Measurements from ENCODE around the gene ALKBH2.

ALKBH2 gene

DNA sequence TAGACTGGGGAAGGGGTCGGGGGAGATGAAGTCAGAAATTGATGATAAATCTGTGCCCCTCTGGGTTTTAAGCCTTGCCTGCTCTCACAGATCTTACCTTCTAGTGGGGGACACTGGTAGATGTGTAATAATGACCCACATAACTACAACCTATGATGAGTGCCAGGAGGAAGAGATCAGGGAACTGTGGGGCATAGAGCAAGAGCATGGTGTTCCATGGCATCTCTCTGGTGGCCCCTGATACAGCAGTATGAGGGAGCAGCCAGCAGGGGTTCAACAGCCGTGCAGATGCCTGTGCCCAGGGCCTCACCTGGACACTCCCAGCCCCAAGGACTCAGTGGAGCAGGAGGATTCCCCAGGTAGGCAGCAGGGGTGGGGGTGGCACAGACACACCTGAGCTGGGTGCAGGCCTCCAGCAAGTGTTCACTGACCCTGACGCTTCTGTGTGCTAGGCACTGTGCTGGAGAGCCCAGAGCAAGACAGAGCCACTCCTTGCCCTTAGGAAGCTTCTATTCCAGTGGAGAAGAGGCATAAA lies 28.1 kb upstream of the ALKBH2 start:
- H3K4me3 ChIP-seq (ENCODE audit: low read depth, low read length): no peak overlapping the region
- TF ChIP-seq, protein P1, sequence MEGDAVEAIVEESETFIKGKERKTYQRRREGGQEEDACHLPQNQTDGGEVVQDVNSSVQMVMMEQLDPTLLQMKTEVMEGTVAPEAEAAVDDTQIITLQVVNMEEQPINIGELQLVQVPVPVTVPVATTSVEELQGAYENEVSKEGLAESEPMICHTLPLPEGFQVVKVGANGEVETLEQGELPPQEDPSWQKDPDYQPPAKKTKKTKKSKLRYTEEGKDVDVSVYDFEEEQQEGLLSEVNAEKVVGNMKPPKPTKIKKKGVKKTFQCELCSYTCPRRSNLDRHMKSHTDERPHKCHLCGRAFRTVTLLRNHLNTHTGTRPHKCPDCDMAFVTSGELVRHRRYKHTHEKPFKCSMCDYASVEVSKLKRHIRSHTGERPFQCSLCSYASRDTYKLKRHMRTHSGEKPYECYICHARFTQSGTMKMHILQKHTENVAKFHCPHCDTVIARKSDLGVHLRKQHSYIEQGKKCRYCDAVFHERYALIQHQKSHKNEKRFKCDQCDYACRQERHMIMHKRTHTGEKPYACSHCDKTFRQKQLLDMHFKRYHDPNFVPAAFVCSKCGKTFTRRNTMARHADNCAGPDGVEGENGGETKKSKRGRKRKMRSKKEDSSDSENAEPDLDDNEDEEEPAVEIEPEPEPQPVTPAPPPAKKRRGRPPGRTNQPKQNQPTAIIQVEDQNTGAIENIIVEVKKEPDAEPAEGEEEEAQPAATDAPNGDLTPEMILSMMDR (conservative IDR thresholded peaks at IDR 0.05; ENCODE audit: low read depth, low read length): no peak
- no peak for DNase-seq (ENCODE audit: low read depth)

DNA sequence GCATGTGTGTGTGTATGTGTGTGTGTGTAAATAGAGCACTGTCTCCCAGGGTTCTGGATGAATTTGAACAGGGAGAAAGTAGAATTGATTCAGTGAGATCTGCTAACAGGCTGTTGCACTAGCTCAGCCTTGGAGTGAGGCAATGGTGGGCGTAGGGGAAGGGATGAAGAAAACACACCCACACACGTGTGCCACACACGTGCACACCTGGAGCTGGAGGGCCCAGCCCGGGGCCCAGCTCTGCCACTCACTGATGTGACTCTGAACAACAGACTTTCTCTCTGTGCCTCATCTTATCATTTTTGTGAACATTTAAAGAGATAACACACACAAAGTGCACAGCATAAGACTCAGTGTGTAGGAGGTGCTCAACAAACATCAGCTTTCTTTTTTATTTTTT lies 27.3 kb upstream of the ALKBH2 start:
- DNase-seq (ENCODE audit: low read depth): no peak
- no peak overlapping the region for H3K4me3 ChIP-seq (ENCODE audit: low read depth, low read length)
- TF ChIP-seq, protein P1 (conservative IDR thresholded peaks at IDR 0.05; ENCODE audit: low read depth, low read length): no peak

DNA sequence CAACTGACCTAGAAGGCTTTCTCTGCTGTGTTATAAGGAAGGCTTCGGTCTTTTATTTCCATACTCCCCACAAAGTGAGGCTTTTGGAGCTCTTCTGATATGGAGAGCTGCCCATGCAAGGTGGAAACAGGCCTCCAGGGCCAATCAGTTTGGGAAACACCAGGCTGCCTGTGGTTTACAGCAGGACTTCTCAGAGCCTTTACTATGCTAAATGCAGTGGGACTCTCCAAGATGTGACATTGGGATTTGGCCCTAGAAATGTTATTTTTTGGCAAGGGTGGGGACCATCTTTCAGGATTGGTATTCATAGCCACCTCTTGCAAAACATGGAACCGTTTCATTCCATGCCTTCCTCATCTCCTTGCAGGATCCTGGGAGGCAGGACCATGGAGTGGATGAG lies 26.8 kb upstream of the ALKBH2 start:
- TF ChIP-seq, protein P1 (conservative IDR thresholded peaks at IDR 0.05; ENCODE audit: low read depth, low read length): no peak
- DNase-seq (ENCODE audit: low read depth): no peak
- no peak overlapping the region for H3K4me3 ChIP-seq (ENCODE audit: low read depth, low read length)

DNA sequence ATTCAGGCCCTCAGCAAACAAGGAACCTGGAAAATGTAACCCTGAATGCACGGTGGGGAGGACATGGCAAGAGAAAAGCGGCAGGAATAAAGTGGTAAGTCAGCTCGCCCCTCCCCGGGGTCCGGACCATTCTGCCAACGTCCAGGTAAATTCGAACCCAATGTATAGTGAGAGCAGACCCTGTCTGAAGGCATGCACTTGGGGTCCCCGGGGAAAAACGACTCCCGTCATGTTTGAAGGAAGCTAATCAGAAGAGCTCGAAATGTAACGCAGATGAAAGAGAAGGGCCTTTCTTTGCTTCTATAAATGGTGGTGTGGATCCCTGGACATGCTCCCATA lies 23.3 kb upstream of the ALKBH2 start:
- no peak for DNase-seq (ENCODE audit: low read depth)
- TF ChIP-seq, protein P1 (conservative IDR thresholded peaks at IDR 0.05; ENCODE audit: low read depth, low read length): no peak
- H3K4me3 ChIP-seq (ENCODE audit: low read depth, low read length): no peak overlapping the region

DNA sequence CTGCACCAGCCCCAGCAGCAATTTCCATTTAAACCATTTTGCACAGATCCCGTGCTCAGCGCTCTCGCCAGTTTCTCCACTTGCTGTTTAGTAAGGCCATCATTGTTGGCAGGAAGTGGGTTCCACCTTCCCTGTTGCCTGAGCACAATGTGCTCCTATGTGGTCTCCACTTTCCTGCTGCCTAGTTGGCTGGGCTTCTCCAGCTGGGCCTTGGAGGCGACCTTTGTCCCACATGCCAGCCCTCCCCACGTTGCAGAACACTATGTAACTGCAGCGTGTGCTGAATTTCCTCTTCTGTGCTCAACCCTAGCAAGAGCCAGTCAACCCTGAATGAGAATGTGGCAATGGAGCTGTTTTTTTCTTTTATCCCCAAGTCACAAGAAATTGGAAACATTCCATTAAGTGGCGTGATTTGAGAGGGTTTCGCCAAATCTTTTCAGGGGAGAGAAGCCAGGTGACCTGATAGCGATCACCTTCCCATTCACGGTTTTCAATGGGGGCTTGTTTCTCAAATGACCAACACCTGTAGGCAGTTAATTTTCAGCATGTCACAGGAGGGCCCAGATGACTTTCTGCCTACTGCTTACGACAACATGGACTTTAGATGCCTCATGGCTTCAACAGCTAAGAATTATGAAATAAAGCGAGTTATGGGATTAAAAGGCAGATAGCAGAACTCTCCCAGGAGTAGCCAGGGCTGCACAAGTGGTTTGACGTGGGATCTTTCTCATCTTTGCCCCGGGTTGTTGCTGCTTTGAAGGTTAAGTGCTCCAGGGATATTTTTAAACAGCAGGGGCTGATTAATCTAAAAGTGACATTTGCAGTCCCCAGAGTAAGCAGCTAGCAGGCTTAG lies 22.7 kb upstream of the ALKBH2 start, which contains the start of gene ACACB:
TSS of gene ACACB (plus strand) at position 830 of the 853 bp plus-strand sequence. CDS start 22,819 bp downstream, outside the sequence.
- H3K4me3 ChIP-seq (ENCODE audit: low read depth, low read length): no peak within 1 kb of the TSS
- DNase-seq (ENCODE audit: low read depth): peak; percentile 13
- TF ChIP-seq, protein P1 (conservative IDR thresholded peaks at IDR 0.05; ENCODE audit: low read depth, low read length): no peak

DNA sequence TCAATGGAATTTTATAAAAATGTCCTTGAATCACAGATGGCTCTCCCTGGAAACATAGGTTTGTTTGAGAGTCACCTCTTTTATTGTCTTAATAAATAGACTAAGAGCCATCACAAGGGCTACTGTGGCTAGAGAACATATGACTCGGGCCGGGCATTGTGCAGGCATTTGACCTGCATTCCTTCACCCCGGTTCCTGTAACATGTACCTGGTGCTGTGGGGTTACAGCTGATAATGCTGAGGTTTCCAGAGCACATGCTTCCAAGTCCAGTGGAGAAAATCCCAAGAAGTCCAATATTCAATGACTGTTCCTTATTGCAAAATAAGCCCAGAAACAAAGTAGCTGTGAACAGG lies 22.1 kb upstream of the ALKBH2 start:
- no peak overlapping the region for H3K4me3 ChIP-seq (ENCODE audit: low read depth, low read length)
- DNase-seq (ENCODE audit: low read depth): no peak
- TF ChIP-seq, protein P1 (conservative IDR thresholded peaks at IDR 0.05; ENCODE audit: low read depth, low read length): no peak

DNA sequence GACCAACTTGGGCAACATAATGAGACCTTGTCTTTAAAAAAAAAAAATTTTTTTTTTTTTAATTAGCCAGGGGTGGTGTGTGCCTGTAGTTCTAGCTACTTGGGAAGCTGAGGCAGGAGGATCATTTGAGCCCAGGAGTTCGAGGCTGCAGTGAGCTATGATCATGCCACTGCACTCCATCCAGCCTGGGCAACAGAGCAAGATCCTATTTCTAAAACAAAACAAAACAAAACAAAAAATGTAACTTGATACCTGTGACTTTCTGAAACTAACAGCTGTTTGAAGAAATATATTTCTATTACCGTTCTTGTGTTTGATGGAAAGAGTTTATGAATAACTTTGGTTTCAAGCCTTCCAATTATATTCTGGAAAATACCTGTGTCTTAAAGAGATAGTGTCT lies 21.4 kb upstream of the ALKBH2 start:
- no peak overlapping the region for H3K4me3 ChIP-seq (ENCODE audit: low read depth, low read length)
- no peak for DNase-seq (ENCODE audit: low read depth)
- TF ChIP-seq, protein P1 (conservative IDR thresholded peaks at IDR 0.05; ENCODE audit: low read depth, low read length): no peak
